Activated T-cell treated with anti-CD3 and anti-CD28 coated beads for 1 hour (primary cell): ENCODE measurements around the gene ANXA3.

Experiments used
- DNase-seq: peaks from one replicate; pipeline ENCODE4 v3.0.0-alpha.2; 2020; ENCODE audit warnings: low read depth

ANXA3 gene

DNA sequence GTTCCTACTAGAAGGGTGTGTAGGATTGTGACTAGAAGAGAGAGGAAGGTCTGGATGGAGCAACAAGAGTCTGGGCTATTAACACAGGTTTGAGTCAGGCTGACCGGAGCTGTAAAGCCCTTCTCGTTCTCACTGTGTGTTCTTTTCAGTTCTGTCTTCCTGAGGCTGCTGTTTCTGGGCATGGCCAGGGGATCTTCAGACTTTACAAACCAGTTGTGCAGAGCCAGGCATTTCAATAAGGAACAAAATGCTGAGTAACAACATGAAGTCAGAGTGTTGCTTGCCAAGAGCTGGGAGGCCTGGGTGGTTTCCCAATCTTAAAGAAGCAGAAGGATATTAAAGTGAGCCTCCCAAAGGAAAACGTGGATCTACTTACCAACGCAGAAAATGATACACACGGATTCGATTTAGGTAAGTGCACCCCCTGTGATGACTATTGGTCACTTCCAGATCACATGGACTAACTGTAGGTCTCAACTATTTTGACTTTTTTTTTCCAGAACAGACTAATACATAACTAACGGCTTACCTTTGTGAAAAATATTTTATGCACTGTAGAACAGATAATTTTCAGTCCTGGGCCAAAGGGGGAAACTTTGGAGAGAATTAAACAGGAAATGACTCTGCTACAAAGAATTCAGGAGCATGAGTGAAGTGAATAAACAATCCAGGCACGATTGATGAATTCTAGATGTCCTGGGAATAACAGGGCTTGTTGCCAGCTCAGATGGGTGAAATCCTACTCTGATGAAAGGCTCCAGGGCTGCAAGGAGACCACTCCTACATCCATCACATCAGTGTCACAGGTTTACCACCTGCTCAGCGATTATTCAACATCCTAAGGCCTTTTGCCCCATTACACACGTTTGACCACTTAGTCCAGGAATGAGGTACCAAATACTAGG lies 94.5 kb downstream of the ANXA3 start:
- DNase-seq: no peak

GRCh38 chr4:78647272-78647671 lies 95.7 kb downstream of the ANXA3 start:
- DNase-seq: no peak

DNA sequence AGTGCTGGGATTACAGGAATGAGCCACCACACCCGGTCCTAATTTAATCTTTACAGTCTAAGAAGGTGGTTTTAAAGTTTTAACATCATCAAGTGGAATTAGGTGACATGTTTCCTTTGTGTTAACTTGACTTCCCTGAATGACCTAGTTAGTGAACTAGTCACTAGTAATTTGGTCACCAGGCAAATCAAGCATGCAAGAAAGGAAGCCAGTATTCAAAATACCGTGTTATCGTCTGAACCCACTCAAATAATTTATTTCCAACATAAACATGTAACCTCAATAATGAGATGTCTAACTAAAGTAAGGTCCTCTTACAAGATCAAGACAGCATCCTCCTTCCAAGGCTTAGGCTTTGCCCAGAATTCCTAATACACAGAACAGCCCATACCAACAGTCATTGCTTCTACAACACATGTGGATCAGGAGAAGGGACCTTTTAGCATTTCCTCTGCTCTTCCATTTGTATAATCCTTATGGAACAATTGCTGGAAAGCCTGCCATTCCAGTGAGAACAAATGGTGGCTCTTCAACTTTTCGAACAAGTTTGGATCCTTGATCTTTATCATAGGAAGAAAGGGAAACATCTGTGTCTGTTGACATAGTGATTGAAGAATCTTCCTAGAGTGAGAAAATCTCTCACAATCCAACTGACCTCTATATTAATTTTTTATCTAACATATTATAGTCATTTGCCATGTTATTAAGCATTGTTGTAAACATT lies 97.2 kb downstream of the ANXA3 start:
- DNase-seq: no peak

DNA sequence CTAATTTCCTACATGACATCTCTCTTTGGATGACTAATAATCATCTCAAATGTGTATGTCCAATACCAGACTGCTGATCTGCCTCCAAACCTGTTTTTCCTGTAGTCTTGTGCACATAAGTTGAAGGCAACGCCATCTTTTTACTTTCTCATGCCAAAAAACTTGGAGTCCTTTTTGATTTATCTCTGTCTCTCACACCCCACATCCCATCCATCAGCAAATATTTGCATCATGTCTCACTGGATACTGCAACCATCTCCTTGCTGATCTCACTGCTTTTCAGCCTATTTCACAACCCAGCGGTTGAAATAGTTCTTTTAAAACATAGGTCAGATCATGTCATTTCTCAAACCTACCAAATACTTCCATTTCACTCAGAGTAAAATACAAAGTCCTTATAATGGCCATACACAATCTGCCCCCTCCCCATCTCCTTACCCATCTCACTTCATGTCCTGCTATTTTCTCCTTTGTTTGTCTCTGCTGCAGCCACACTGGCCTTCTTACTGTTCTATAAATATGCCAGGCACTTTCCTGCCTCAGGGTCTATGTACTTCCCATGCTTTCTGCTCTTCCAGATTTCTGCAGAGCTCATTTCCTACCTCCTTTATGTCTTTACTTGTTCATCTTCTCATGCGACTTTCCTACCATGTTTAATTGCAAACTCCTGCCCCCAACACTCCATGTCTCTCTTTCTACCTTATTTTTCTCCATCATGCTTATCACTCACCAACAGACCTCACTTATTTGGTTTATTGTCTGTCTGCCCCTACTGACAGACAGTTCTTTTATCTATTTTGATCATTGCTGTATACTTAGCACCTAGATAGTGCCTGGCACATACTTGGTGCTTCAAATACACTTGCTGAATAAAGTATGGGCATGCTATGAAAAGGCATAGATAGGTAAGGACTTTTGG lies 98.8 kb downstream of the ANXA3 start:
- no peak for DNase-seq

- no peak for DNase-seq
Observed at GRCh38 chr4:78651250-78651860, 99.8 kb downstream of the ANXA3 start.

DNA sequence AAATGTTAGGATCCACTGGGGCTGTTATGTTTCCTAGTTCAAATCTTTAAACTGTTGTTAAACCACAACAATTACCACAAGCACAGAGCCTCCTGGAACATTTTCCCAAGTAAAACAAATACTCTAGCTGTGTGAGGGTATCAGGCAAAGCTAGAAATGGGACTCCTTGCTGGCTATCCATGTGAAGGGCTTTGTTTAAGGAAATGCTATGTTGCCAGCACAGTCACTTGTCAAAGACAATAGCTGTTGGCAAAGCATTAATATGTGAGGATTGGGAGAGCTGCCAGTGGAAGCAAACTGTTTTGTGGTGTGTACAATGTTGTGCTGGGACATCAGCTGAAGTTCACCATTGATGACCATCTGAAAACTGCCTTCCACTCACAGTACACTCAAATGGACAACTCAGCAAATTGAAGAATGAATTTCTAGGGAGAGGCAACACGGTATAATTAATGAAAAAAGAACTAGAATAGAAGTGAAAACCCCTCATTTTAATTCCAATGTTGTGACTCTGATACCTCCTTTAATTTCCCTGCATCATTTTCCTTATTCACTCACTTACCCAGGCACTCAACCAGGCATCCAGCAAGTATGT lies 100.8 kb downstream of the ANXA3 start:
- no peak for DNase-seq

DNA sequence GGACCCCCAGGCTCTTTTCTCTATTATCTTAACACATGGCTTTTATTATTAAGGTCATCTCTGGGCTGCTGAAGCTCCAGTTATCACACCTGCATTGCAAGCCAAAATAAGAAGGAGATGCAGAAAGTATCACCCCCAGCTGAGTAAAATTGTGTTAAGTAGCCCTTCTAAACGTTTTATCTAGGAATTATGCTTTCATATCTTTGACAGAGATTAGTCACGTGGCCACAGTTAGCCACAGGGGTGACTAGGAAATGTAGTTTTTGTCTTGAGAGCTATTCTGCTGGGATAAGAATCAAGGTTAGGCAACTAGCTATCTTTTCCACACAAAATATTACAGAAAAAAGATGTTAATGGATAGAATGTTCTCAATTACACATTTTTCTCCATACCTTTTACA lies 102.1 kb downstream of the ANXA3 start:
- no peak for DNase-seq

GRCh38 chr4:78654807-78655206 lies 103.2 kb downstream of the ANXA3 start:
- DNase-seq: no peak

DNA sequence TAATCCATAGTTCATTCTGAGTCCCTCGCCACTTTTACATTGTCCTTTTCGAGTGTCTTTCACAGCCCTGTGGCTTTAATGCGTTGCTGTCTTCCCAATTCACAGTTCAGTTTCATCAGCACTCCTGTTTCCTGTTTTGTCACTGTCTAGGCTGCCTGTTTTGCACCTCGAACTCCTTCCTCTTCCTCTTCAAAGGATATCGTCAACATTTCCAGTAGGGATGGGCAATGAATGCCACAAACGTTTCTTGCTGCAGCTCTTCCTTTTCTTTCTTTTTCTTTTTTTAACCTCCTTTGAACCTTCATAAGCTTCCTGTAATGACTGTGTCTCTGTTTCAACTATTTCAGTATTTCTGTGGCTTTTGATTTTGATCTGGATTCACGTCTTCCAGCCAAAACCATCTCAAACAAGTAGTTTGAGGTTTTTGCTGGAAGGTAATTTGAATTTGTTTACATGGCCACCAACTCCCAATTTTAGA lies 105.4 kb downstream of the ANXA3 start:
- no peak for DNase-seq

DNA sequence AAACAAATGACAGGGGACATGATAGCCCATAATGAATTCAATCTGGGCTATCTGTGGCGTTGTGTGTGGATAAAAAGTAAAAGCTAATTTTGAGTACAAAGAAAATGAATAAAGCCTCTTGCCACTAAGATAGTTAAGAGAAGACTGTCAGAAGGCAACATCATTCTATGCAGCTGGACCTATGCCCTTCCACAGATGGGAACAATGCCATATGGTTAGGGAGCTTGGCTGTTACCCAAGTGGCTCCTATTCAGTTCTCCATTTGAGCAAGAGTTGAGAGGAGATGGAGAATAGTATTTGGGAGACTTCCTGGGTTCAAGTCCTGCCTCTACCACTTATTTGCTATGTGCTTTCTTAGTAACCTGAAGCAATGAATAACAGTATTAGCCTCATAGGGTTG lies 107.7 kb downstream of the ANXA3 start:
- no peak for DNase-seq

- DNase-seq: no peak
Observed at GRCh38 chr4:78659665-78660064, 108.1 kb downstream of the ANXA3 start.
